CD4-positive, alpha-beta T cell (primary cell): ENCODE results near the gene OR52E4. TPM values are rescaled to one million over a fixed set of nuclear protein-coding genes. Genes with fewer than 3 reads are reported as not detected.
A peak's percentile ranks its signal among the peaks of the same experiment; 100 is the strongest.

ENCODE experiments used
- ATAC-seq: fragments of 200-7000 bp; cut with Tn5 transposase; one replicate; pipeline ENCODE4 v1.10.0; 2022; ENCODE audit warnings: mild to moderate bottlenecking; ENCODE audit not compliant: poor library complexity
- CTCF ChIA-PET: fragments of 350-600 bp; sonication (Branson Sonifier 250); formaldehyde crosslinking; loops from one replicate; lab custom pipeline; 2021; ENCODE audit warnings: antibody characterized with exemption, inconsistent platforms; lab: Charles Lee
- POLR2A ChIA-PET: fragments of 350-600 bp; sonication (Branson Sonifier 250); formaldehyde crosslinking; loops from one replicate; lab custom pipeline; 2021; ENCODE audit warnings: antibody characterized with exemption, inconsistent platforms; lab: Charles Lee
- DNase-seq, 14 experiments: peaks; one replicate each; pipeline ENCODE4 v3.0.0-alpha.2; 2013 to 2020; ENCODE audit warnings: mixed read lengths in 2 of 14
- H3K27ac ChIP-seq, 2 donors: one replicate each; pipeline versions ENCODE4 v1.5.1 to v1.7.0; 2013; ENCODE audit warnings: low read length in 2 of 2, low read depth in 1 of 2, mild to moderate bottlenecking in 1 of 2
- H3K27me3 ChIP-seq, 2 experiments: 1 replicate in 1 of 2; 2 replicates in 1 of 2; pipeline versions ENCODE4 v1.6.1 to v1.7.0; 2013; ENCODE audit warnings: low read length in 2 of 2, control low read depth in 1 of 2, mild to moderate bottlenecking in 1 of 2, moderate library complexity in 1 of 2; ENCODE audit not compliant: insufficient read depth in 2 of 2, control insufficient read depth in 1 of 2
- H3K36me3 ChIP-seq: one replicate; pipeline ENCODE4 v1.6.1; 2013; ENCODE audit warnings: low read length, control low read depth; ENCODE audit not compliant: insufficient read depth
- H3K4me1 ChIP-seq: one replicate; pipeline ENCODE4 v1.6.1; 2013; ENCODE audit warnings: low read length, control low read depth; ENCODE audit not compliant: insufficient read depth
- H3K4me3 ChIP-seq: one replicate; pipeline ENCODE4 v1.5.1; 2013; ENCODE audit warnings: mild to moderate bottlenecking, low read length, moderate library complexity
- H3K9me3 ChIP-seq, 2 experiments: 1 replicate in 1 of 2; 2 replicates in 1 of 2; pipeline versions ENCODE4 v1.6.1 to v1.7.0; 2013; ENCODE audit warnings: low read length in 2 of 2, mild to moderate bottlenecking in 2 of 2, control low read depth in 1 of 2, moderate library complexity in 1 of 2; ENCODE audit not compliant: control insufficient read depth in 1 of 2, insufficient read depth in 1 of 2
- H3K27ac Mint-ChIP-seq: one replicate; pipeline ENCODE4 v1.8.0; 2020; ENCODE audit warnings: mixed read lengths
- H3K27me3 Mint-ChIP-seq: one replicate; pipeline ENCODE4 v1.8.0; 2021; ENCODE audit warnings: mixed read lengths
- H3K36me3 Mint-ChIP-seq: one replicate; pipeline ENCODE4 v1.8.0; 2021; ENCODE audit warnings: low read depth, mixed read lengths
- H3K4me1 Mint-ChIP-seq: one replicate; pipeline ENCODE4 v1.8.0; 2021; ENCODE audit warnings: low read depth, mixed read lengths
- H3K4me3 Mint-ChIP-seq: one replicate; pipeline ENCODE4 v1.8.0; 2020; ENCODE audit warnings: mild to moderate bottlenecking, mixed read lengths
- H3K9me3 Mint-ChIP-seq: one replicate; pipeline ENCODE4 v1.8.0; 2020; ENCODE audit warnings: mixed read lengths
- CTCF ChIP-seq: fragments of 200-600 bp; IDR thresholded peaks from one replicate; pipeline ENCODE4 v1.8.0; 2022; ENCODE audit warnings: antibody characterized with exemption, mild to moderate bottlenecking
- intact Hi-C, 2 experiments: fragments of 100-400 bp; cut with DNase I in 1 of 2; cut with micrococcal nuclease in 1 of 2; formaldehyde crosslinking; loops; one replicate each; pipeline versions ENCODE4 v1.15.1 to v1.9.0; 2023 to 2025; cut with DNase I, micrococcal nuclease
- total RNA-seq, 174 experiments: library from RNA in 2 of 174; stranded (reverse) in 2 of 174; gene quantifications; one replicate each; pipeline ENCODE4 v1.2.3 and lab custom pipeline; 2021 to 2026

OR52E4 gene
- total RNA-seq, 2 experiments from 2014 or later = not detected

DNA sequence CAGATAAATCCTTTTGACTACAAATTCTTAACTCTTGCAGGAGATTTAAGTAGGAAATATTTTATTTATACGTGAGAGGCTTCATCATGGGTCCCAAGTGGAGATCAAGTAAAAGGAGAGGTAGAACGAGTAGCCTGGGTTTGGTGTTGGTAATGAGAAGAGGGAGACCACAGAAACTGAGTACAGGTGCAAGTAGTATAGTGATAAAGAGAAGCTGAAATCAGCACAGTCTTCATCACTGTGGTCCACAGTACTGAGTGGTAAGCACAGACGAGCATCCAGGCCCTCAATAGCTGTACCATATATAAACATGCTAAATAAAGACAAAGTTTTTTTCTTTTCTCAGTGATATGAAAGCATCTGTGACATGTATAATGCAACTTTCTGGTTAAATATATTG is 6.7 kb downstream of the OR52E4 start:
- no peak for ATAC-seq
- no peak overlapping the region for H3K27ac ChIP-seq

DNA sequence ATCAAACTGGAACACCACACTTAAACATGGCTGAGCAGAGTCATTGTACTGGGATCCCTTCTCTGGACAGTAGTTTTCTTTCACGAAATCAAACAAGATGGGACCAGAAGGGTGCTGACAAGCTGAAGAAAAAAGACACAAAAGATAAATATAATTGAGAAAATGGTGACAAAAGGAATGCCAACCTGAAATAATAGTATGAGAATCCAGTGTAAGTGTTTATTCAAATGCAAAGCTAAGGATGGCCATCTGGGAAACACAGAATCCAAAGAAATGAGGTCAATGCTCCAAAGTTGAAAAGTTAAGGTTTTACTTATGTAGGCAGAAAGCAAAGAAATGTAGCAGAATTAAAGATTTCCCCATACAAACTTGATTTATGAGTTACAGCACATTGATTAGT is 7.2 kb downstream of the OR52E4 start:
- no peaks in the 10 kb centered on the region for H3K4me1 Mint-ChIP-seq
- Histone ChIP-seq H3K4me3 (no peak overlapping the region), H3K27me3 (peaks cover 0 to 4% of the 10 kb centered on the region in 2 experiments), H3K36me3 (no peaks in the 10 kb centered on the region), H3K4me1 (no peaks in the 10 kb centered on the region), H3K27ac (no peak overlapping the region), H3K9me3 (no peaks in the 10 kb centered on the region)
- TF ChIP-seq CTCF = no peak
- DNase-seq (no peak), ATAC-seq (no peak)
- H3K27ac Mint-ChIP-seq = no peak overlapping the region
- ChIA-PET POLR2A (no interaction called here), CTCF (no interaction called here)
- peaks cover 32% of the 10 kb centered on the region for H3K27me3 Mint-ChIP-seq
- intact Hi-C loops = loop anchor here in 1 of 2 experiments (10.0 kb wide), 1 partner anchor 1703 kb away; no protein-coding TSS in a partner anchor
- no peak overlapping the region for H3K4me3 Mint-ChIP-seq
- no peaks in the 10 kb centered on the region for H3K9me3 Mint-ChIP-seq
- no peaks in the 10 kb centered on the region for H3K36me3 Mint-ChIP-seq

More for the DNA sequence above, 6.7 kb downstream of the OR52E4 start:
- intact Hi-C loops = loop anchor here in 1 of 2 experiments (10.0 kb wide), 1 partner anchor 1702 kb away; no protein-coding TSS in a partner anchor
- H3K27me3 ChIP-seq = peaks cover 0 to 4% of the 10 kb centered on the region in 2 experiments
- no peaks in the 10 kb centered on the region for H3K36me3 ChIP-seq
- CTCF ChIA-PET = no interaction called here
- H3K9me3 ChIP-seq = no peaks in the 10 kb centered on the region
- Mint-ChIP-seq H3K4me1 (no peaks in the 10 kb centered on the region), H3K36me3 (no peaks in the 10 kb centered on the region), H3K4me3 (no peak overlapping the region), H3K9me3 (no peaks in the 10 kb centered on the region), H3K27me3 (peaks cover 32% of the 10 kb centered on the region), H3K27ac (no peak overlapping the region)
- H3K4me1 ChIP-seq = no peaks in the 10 kb centered on the region
- TF ChIP-seq CTCF = no peak
- H3K4me3 ChIP-seq = no peak overlapping the region
- no peak for DNase-seq
- POLR2A ChIA-PET = no interaction called here

- ATAC-seq (no peak), DNase-seq (peak in 2 of 14 experiments; percentile 5 to 15)
- ChIA-PET CTCF (interaction anchor here (0.9 to 1.3 kb wide), 3 partner anchors 9 to 1704 kb away, joined by 3 to 7 read pairs (median 5); no protein-coding TSS in a partner anchor), POLR2A (no interaction called here)
- Histone ChIP-seq H3K36me3 (no peaks in the 10 kb centered on the region), H3K9me3 (no peaks in the 10 kb centered on the region), H3K27ac (no peak overlapping the region), H3K4me1 (no peaks in the 10 kb centered on the region), H3K4me3 (no peak overlapping the region), H3K27me3 (peaks cover 0 to 4% of the 10 kb centered on the region in 2 experiments)
- Mint-ChIP-seq H3K4me3 (no peak overlapping the region), H3K9me3 (no peaks in the 10 kb centered on the region), H3K36me3 (no peaks in the 10 kb centered on the region), H3K4me1 (no peaks in the 10 kb centered on the region), H3K27me3 (peaks cover 22% of the 10 kb centered on the region), H3K27ac (no peak overlapping the region)
- intact Hi-C loops = loop anchor here (2.0 to 5.0 kb wide), 4 partner anchors 289 to 769 kb away; no protein-coding TSS in a partner anchor
- peak; percentile 48 for TF ChIP-seq CTCF
Measured at GRCh38 chr11:5891216-5891800, 10.9 kb downstream of the OR52E4 start.
